Neutrophil (primary cell): ENCODE measurements around the gene LRRC8C.

ENCODE experiments used
- H3K27ac ChIP-seq: fragments of 200-600 bp; sonication (generic); 2 replicates; pipeline ENCODE4 v1.5.1; 2016; ENCODE audit warnings: mild to moderate bottlenecking, moderate library complexity
- H3K27me3 ChIP-seq: fragments of 200-600 bp; sonication (generic); 2 replicates; pipeline ENCODE4 v1.6.0; 2016; ENCODE audit warnings: mild to moderate bottlenecking
- H3K36me3 ChIP-seq: fragments of 200-600 bp; sonication (generic); 2 replicates; pipeline ENCODE4 v1.5.1; 2017
- H3K4me1 ChIP-seq, 2 experiments: fragments of 200-600 bp in 1 of 2; sonication (generic) in 1 of 2; 1 replicate in 1 of 2; 2 replicates in 1 of 2; pipeline versions ENCODE4 v1.5.1 to v1.6.1; 2013 to 2016; ENCODE audit warnings: low read depth in 1 of 2, low read length in 1 of 2, mild to moderate bottlenecking in 1 of 2, moderate library complexity in 1 of 2; ENCODE audit not compliant: control insufficient read depth in 1 of 2, insufficient read depth in 1 of 2
- H3K4me3 ChIP-seq, 2 experiments: fragments of 200-600 bp in 1 of 2; sonication (generic) in 1 of 2; 1 replicate in 1 of 2; 2 replicates in 1 of 2; pipeline ENCODE4 v1.5.1; 2013 to 2016; ENCODE audit warnings: low read depth in 1 of 2, low read length in 1 of 2, mild to moderate bottlenecking in 1 of 2, moderate library complexity in 1 of 2
- H3K9me3 ChIP-seq: fragments of 200-600 bp; sonication (generic); 2 replicates; pipeline ENCODE4 v1.5.1; 2016
- CTCF ChIP-seq: fragments of 200-600 bp; sonication (generic); IDR thresholded peaks from 2 replicates; pipeline ENCODE4 v1.5.1; 2016; ENCODE audit warnings: antibody characterized with exemption

Gene LRRC8C

DNA sequence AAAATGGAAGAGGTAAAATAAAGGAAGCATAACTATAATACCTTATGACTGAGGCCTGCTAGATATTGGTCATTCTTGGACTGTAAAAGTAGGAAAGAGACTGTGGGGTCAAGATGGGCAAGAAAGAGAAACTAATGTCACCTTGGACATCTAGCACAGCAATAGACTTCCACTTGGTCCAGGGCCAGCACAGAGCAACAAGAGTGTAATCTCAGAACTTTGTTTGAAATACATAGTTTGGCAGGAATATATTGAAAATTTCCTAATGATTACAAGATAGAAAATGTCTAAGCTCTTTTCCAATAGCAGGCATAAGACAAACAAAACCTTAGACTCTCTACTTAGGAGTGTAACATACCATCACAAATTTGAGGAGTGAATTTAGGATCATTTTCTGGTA is 4.6 kb downstream of the LRRC8C start:
- TF ChIP-seq CTCF = no peak

GRCh38 chr1:89640440-89640839 is 7.5 kb downstream of the LRRC8C start:
- Histone ChIP-seq H3K27ac (no peak overlapping the region), H3K4me3 (no peak overlapping the region), H3K27me3 (no peaks in the 10 kb centered on the region), H3K9me3 (no peaks in the 10 kb centered on the region), H3K36me3 (no peaks in the 10 kb centered on the region), H3K4me1 (no peaks in the 10 kb centered on the region)
- no peak for TF ChIP-seq CTCF

More for the DNA sequence above, 4.6 kb downstream of the LRRC8C start:
- no peaks in the 10 kb centered on the region for H3K9me3 ChIP-seq
- peaks cover 8 to 14% of the 10 kb centered on the region in 2 experiments for H3K4me1 ChIP-seq
- H3K27me3 ChIP-seq = peaks cover 17% of the 10 kb centered on the region
- H3K4me3 ChIP-seq = no peak overlapping the region
- no peak overlapping the region for H3K27ac ChIP-seq
- H3K36me3 ChIP-seq = no peaks in the 10 kb centered on the region

DNA sequence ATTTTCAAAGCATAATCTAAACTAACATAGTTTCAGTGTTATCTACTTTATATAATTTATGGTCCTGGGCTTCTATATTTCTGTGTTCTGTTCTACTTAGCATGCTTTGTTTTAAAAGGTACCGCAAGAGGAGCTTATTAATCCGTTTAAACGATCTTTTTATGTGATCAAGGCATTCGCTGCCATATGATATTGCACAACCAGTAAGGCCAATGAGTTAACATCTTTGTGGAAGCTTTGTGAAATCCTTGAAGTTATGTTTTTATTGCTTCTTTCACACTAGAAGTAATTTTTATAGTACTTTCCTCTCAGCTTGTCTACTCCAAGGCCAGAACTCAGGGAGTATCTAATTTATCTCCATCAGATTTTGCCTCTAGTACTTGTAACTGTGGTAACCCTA is 8.9 kb downstream of the LRRC8C start:
- H3K36me3 ChIP-seq = no peaks in the 10 kb centered on the region
- no peaks in the 10 kb centered on the region for H3K27me3 ChIP-seq
- no peaks in the 10 kb centered on the region for H3K9me3 ChIP-seq
- H3K4me1 ChIP-seq = no peaks in the 10 kb centered on the region
- H3K27ac ChIP-seq = no peak overlapping the region
- no peak overlapping the region for H3K4me3 ChIP-seq
- no peak for TF ChIP-seq CTCF

DNA sequence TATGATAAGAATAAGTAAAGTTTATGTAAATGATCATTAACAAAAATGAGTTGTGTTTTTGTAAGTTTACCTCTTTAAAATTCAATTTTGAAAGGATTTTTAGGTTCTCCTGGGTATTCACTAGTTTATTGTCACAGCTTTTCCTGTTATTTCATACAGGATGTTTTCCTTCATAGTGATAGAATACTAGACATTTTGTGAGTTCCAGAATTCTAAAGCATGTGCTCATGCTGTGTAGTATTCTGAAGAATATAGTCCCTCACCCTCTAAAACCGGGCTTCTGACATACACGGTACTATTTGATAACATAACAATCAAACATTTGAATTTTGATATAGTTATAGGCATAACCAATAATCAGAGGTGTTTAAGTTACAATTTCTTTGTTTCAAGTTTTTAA is 10.7 kb downstream of the LRRC8C start:
- H3K27ac ChIP-seq = no peak overlapping the region
- no peaks in the 10 kb centered on the region for H3K27me3 ChIP-seq
- no peaks in the 10 kb centered on the region for H3K4me1 ChIP-seq

GRCh38 chr1:89644119-89644814 is 11.3 kb downstream of the LRRC8C start:
- Histone ChIP-seq H3K36me3 (no peaks in the 10 kb centered on the region), H3K4me1 (no peaks in the 10 kb centered on the region), H3K27ac (no peak overlapping the region), H3K4me3 (no peak overlapping the region), H3K9me3 (no peaks in the 10 kb centered on the region), H3K27me3 (no peaks in the 10 kb centered on the region)
- TF ChIP-seq CTCF = no peak

More for the DNA sequence above, 10.7 kb downstream of the LRRC8C start:
- no peaks in the 10 kb centered on the region for H3K9me3 ChIP-seq
- H3K4me3 ChIP-seq = no peak overlapping the region
- H3K36me3 ChIP-seq = no peaks in the 10 kb centered on the region
- TF ChIP-seq CTCF = no peak
